GM23338 (cell line): ENCODE data around the gene EIF3L. TPM values are rescaled to one million over a fixed set of nuclear protein-coding genes. Genes with fewer than 3 reads are reported as not detected.
A peak's percentile ranks its signal among the peaks of the same experiment; 100 is the strongest.

Source experiments
- ATAC-seq: fragments of 200-7000 bp; cut with Tn5 transposase; 3 replicates; pipeline ENCODE4 v1.9.1; 2020
- DNase-seq: peaks from one replicate; pipeline ENCODE4 v3.0.0-alpha.2; 2015; ENCODE audit warnings: low spot score
- H2AFZ ChIP-seq: fragments of 200-600 bp; sonication (generic); 2 replicates; pipeline ENCODE4 v1.8.0; 2016; ENCODE audit warnings: antibody characterized with exemption, mild to moderate bottlenecking, moderate library complexity
- H3F3A ChIP-seq: fragments of 200-600 bp; sonication (generic); replicated peaks from 2 replicates; pipeline ENCODE4 v1.8.0; 2017; ENCODE audit warnings: antibody characterized with exemption, mixed run types, low read depth
- H3K27ac ChIP-seq: fragments of 200-600 bp; sonication (generic); 2 replicates; pipeline ENCODE4 v1.6.1; 2016; ENCODE audit warnings: low read depth
- H3K27me3 ChIP-seq: fragments of 200-600 bp; sonication (generic); 2 replicates; pipeline ENCODE4 v1.8.0; 2016; ENCODE audit warnings: mild to moderate bottlenecking, mixed run types, moderate library complexity; ENCODE audit not compliant: insufficient read depth
- H3K36me3 ChIP-seq: fragments of 200-600 bp; sonication (generic); 2 replicates; pipeline ENCODE4 v1.8.0; 2016; ENCODE audit warnings: mild to moderate bottlenecking; ENCODE audit not compliant: insufficient read depth
- H3K4me1 ChIP-seq: fragments of 200-600 bp; sonication (generic); 2 replicates; pipeline ENCODE4 v1.8.0; 2016; ENCODE audit warnings: mild to moderate bottlenecking, moderate library complexity; ENCODE audit not compliant: insufficient read depth
- H3K4me2 ChIP-seq: fragments of 200-600 bp; sonication (generic); 2 replicates; pipeline ENCODE4 v1.7.1; 2017; ENCODE audit warnings: mixed run types
- H3K4me3 ChIP-seq: fragments of 200-600 bp; sonication (generic); 2 replicates; pipeline ENCODE4 v1.6.1; 2016; ENCODE audit warnings: mixed run types
- H3K79me2 ChIP-seq: fragments of 200-600 bp; sonication (generic); replicated peaks from 2 replicates; pipeline ENCODE4 v1.8.0; 2017; ENCODE audit warnings: mild to moderate bottlenecking; ENCODE audit not compliant: insufficient read depth
- H3K9me2 ChIP-seq: fragments of 200-600 bp; sonication (generic); 2 replicates; pipeline ENCODE4 v1.8.0; 2017; ENCODE audit not compliant: insufficient read depth
- H4K20me1 ChIP-seq: fragments of 200-600 bp; sonication (generic); replicated peaks from 2 replicates; pipeline ENCODE4 v1.8.0; 2017; ENCODE audit warnings: mild to moderate bottlenecking; ENCODE audit not compliant: insufficient read depth
- H3K27ac Mint-ChIP-seq: 2 replicates; pipeline ENCODE4 v1.8.0; 2020; ENCODE audit warnings: inconsistent platforms, mild to moderate bottlenecking, moderate library complexity, mixed read lengths
- H3K27me3 Mint-ChIP-seq: 3 replicates; pipeline ENCODE4 v1.8.0; 2022; ENCODE audit warnings: low read depth, mild to moderate bottlenecking, moderate library complexity, mixed read lengths, inconsistent platforms; ENCODE audit not compliant: insufficient read depth, poor library complexity
- H3K36me3 Mint-ChIP-seq: 3 replicates; pipeline ENCODE4 v1.8.0; 2021; ENCODE audit warnings: low read depth, mild to moderate bottlenecking, inconsistent platforms, moderate library complexity, mixed read lengths
- H3K4me1 Mint-ChIP-seq: 3 replicates; pipeline ENCODE4 v1.8.0; 2020; ENCODE audit warnings: mild to moderate bottlenecking, inconsistent platforms, mixed read lengths
- H3K4me3 Mint-ChIP-seq: 3 replicates; pipeline ENCODE4 v1.8.0; 2021; ENCODE audit warnings: moderate library complexity, mild to moderate bottlenecking, inconsistent platforms, mixed read lengths
- H3K9me3 Mint-ChIP-seq: 3 replicates; pipeline ENCODE4 v1.8.0; 2020; ENCODE audit warnings: moderate library complexity, mild to moderate bottlenecking, inconsistent platforms, mixed read lengths
- EZH2phosphoT487 ChIP-seq: fragments of 200-600 bp; sonication (generic); IDR thresholded peaks from one replicate; pipeline ENCODE4 v1.8.1; 2018; ENCODE audit warnings: antibody characterized with exemption; ENCODE audit not compliant: unreplicated experiment
- JUNB ChIP-seq: IDR thresholded peaks from one replicate; pipeline ENCODE4 v1.6.1; 2016; ENCODE audit warnings: antibody characterized with exemption; ENCODE audit not compliant: unreplicated experiment
- NANOG ChIP-seq: IDR thresholded peaks from 2 replicates; pipeline ENCODE4 v1.6.1; 2016; ENCODE audit warnings: antibody characterized with exemption, borderline replicate concordance
- POLR2AphosphoS5 ChIP-seq: IDR thresholded peaks from 2 replicates; pipeline ENCODE4 v1.6.1; 2016; ENCODE audit warnings: antibody characterized with exemption, low read depth
- STAT1 ChIP-seq: IDR thresholded peaks from one replicate; pipeline ENCODE4 v1.6.1; 2016; ENCODE audit warnings: antibody characterized with exemption; ENCODE audit not compliant: unreplicated experiment
- ZNF331 ChIP-seq: fragments of 250-450 bp; sonication (Bioruptor Pico); IDR thresholded peaks from 2 replicates; pipeline ENCODE4 v1.5.0; 2020; ENCODE audit warnings: low read depth, mild to moderate bottlenecking, moderate library complexity
- polyA plus RNA-seq: library from polyadenylated mRNA; unstranded; fragments of >200 nt; fragmentation: Nextera tagmentation; extraction: Ambion mirVana; gene quantifications from 2 replicates; pipeline ENCODE4 v1.2.1, GENCODE V29; 2016
- total RNA-seq: library from RNA; depleted of rRNA; stranded (reverse); fragments of >200 nt; shearing (Covaris generic); gene quantifications from 2 replicates; pipeline ENCODE4 v1.2.3, GENCODE V29; 2014
- TF ChIP-seq, protein P1 (sequence below), 2 experiments: fragments of 200-600 bp in 1 of 2; sonication (generic) in 1 of 2; conservative IDR thresholded peaks; 2 replicates each; pipeline versions ENCODE4 v1.5.1 to v1.6.1; 2016 to 2017; ENCODE audit warnings: antibody characterized with exemption in 2 of 2, low read depth in 2 of 2, mild to moderate bottlenecking in 2 of 2, moderate library complexity in 1 of 2
- TF ChIP-seq, protein P2 (sequence below): IDR thresholded peaks from one replicate; pipeline ENCODE4 v1.6.1; 2018; ENCODE audit warnings: antibody characterized with exemption; ENCODE audit not compliant: unreplicated experiment
- TF ChIP-seq, protein P3 (sequence below): fragments of 250-450 bp; sonication (Bioruptor Pico); IDR thresholded peaks from 2 replicates; pipeline ENCODE4 v1.5.0; 2020; ENCODE audit warnings: mild to moderate bottlenecking, moderate library complexity

The EIF3L gene
- total and polyA plus RNA-seq, 2 experiments from 2014 or later = 430 to 459 TPM

DNA sequence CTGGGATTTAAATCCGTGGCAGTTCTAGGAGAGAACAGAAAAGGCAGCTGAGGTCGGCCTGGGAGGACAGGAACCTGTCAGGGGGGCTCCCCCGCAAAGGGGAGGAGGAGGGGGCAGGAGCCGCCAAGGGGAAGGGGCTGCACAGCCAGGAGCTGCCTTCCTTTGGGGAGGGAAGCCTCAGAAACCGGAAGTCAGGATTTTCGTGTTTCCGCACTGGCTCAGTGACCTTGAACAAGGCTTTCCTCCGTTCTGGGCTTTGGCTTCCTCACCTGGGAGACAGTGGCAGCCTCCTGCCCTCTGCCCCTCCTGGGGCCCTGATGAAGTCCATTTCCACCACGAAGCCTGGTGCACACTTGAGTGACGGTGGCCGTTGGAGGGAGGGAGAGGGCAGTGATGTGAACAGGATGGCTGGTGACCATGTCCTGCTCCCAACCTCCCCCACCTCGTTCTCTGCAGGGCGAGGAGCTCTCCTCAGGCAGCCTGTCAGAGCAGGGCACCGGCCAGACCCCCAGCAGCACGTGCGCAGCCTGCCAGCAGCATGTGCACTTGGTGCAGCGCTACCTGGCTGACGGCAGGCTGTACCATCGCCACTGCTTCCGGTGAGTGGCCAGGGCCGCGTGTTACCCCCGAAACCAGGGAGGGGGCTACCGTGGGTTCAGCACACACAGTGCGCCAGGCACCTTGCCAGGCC is 69.5 kb downstream of the EIF3L start:
- Histone ChIP-seq H2AFZ (no peak overlapping the region), H3K27me3 (no peaks in the 10 kb centered on the region), H3K4me3 (no peak overlapping the region), H3K79me2 (no peaks in the 10 kb centered on the region), H3K36me3 (no peaks in the 10 kb centered on the region), H3F3A (no peaks in the 10 kb centered on the region), H3K4me2 (no peak overlapping the region), H3K4me1 (no peaks in the 10 kb centered on the region), H4K20me1 (no peaks in the 10 kb centered on the region), H3K9me2 (no peaks in the 10 kb centered on the region), H3K27ac (no peak overlapping the region)
- Mint-ChIP-seq H3K36me3 (0 out of 3 replicates have a peak, but pooled peaks cover 11% of the 10 kb centered on the region), H3K4me1 (no peaks in the 10 kb centered on the region), H3K27ac (no peak overlapping the region), H3K27me3 (no peaks in the 10 kb centered on the region), H3K4me3 (no peak overlapping the region), H3K9me3 (no peaks in the 10 kb centered on the region)
- DNase-seq (no peak), ATAC-seq (no peak)
- TF ChIP-seq NANOG = no peak
- no peak for TF ChIP-seq POLR2AphosphoS5
- TF ChIP-seq, protein P1, sequence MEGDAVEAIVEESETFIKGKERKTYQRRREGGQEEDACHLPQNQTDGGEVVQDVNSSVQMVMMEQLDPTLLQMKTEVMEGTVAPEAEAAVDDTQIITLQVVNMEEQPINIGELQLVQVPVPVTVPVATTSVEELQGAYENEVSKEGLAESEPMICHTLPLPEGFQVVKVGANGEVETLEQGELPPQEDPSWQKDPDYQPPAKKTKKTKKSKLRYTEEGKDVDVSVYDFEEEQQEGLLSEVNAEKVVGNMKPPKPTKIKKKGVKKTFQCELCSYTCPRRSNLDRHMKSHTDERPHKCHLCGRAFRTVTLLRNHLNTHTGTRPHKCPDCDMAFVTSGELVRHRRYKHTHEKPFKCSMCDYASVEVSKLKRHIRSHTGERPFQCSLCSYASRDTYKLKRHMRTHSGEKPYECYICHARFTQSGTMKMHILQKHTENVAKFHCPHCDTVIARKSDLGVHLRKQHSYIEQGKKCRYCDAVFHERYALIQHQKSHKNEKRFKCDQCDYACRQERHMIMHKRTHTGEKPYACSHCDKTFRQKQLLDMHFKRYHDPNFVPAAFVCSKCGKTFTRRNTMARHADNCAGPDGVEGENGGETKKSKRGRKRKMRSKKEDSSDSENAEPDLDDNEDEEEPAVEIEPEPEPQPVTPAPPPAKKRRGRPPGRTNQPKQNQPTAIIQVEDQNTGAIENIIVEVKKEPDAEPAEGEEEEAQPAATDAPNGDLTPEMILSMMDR (conservative IDR thresholded peaks at IDR 0.05; ENCODE audit: low read depth in 2 of 2) = no peak
- TF ChIP-seq, protein P2, sequence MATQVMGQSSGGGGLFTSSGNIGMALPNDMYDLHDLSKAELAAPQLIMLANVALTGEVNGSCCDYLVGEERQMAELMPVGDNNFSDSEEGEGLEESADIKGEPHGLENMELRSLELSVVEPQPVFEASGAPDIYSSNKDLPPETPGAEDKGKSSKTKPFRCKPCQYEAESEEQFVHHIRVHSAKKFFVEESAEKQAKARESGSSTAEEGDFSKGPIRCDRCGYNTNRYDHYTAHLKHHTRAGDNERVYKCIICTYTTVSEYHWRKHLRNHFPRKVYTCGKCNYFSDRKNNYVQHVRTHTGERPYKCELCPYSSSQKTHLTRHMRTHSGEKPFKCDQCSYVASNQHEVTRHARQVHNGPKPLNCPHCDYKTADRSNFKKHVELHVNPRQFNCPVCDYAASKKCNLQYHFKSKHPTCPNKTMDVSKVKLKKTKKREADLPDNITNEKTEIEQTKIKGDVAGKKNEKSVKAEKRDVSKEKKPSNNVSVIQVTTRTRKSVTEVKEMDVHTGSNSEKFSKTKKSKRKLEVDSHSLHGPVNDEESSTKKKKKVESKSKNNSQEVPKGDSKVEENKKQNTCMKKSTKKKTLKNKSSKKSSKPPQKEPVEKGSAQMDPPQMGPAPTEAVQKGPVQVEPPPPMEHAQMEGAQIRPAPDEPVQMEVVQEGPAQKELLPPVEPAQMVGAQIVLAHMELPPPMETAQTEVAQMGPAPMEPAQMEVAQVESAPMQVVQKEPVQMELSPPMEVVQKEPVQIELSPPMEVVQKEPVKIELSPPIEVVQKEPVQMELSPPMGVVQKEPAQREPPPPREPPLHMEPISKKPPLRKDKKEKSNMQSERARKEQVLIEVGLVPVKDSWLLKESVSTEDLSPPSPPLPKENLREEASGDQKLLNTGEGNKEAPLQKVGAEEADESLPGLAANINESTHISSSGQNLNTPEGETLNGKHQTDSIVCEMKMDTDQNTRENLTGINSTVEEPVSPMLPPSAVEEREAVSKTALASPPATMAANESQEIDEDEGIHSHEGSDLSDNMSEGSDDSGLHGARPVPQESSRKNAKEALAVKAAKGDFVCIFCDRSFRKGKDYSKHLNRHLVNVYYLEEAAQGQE = no peak
- TF ChIP-seq EZH2phosphoT487 = no peak
- no peak for TF ChIP-seq STAT1
- no peak for TF ChIP-seq ZNF331
- TF ChIP-seq JUNB = no peak

DNA sequence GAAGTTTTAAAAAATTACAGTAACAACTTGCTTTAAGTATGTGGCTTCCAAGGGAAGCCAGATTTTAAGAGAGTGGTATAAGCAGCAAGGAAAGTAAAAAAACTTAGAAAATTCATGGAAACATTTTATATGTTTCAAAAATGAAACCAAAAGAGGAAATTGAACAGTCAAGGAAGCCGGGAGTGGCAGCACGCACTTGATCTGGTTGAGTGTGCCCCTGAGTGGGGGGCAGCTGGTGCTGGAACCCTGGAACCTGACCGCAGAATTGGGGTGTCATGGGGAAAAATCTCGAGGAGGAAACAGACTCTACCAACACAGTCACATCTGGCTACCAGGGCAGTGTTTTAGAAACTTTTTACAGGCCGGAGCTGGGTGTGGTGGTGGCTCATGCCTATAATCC is 70.9 kb downstream of the EIF3L start:
- Mint-ChIP-seq H3K27ac (no peak overlapping the region), H3K4me3 (no peak overlapping the region)
- TF ChIP-seq JUNB = no peak
- TF ChIP-seq, protein P3, sequence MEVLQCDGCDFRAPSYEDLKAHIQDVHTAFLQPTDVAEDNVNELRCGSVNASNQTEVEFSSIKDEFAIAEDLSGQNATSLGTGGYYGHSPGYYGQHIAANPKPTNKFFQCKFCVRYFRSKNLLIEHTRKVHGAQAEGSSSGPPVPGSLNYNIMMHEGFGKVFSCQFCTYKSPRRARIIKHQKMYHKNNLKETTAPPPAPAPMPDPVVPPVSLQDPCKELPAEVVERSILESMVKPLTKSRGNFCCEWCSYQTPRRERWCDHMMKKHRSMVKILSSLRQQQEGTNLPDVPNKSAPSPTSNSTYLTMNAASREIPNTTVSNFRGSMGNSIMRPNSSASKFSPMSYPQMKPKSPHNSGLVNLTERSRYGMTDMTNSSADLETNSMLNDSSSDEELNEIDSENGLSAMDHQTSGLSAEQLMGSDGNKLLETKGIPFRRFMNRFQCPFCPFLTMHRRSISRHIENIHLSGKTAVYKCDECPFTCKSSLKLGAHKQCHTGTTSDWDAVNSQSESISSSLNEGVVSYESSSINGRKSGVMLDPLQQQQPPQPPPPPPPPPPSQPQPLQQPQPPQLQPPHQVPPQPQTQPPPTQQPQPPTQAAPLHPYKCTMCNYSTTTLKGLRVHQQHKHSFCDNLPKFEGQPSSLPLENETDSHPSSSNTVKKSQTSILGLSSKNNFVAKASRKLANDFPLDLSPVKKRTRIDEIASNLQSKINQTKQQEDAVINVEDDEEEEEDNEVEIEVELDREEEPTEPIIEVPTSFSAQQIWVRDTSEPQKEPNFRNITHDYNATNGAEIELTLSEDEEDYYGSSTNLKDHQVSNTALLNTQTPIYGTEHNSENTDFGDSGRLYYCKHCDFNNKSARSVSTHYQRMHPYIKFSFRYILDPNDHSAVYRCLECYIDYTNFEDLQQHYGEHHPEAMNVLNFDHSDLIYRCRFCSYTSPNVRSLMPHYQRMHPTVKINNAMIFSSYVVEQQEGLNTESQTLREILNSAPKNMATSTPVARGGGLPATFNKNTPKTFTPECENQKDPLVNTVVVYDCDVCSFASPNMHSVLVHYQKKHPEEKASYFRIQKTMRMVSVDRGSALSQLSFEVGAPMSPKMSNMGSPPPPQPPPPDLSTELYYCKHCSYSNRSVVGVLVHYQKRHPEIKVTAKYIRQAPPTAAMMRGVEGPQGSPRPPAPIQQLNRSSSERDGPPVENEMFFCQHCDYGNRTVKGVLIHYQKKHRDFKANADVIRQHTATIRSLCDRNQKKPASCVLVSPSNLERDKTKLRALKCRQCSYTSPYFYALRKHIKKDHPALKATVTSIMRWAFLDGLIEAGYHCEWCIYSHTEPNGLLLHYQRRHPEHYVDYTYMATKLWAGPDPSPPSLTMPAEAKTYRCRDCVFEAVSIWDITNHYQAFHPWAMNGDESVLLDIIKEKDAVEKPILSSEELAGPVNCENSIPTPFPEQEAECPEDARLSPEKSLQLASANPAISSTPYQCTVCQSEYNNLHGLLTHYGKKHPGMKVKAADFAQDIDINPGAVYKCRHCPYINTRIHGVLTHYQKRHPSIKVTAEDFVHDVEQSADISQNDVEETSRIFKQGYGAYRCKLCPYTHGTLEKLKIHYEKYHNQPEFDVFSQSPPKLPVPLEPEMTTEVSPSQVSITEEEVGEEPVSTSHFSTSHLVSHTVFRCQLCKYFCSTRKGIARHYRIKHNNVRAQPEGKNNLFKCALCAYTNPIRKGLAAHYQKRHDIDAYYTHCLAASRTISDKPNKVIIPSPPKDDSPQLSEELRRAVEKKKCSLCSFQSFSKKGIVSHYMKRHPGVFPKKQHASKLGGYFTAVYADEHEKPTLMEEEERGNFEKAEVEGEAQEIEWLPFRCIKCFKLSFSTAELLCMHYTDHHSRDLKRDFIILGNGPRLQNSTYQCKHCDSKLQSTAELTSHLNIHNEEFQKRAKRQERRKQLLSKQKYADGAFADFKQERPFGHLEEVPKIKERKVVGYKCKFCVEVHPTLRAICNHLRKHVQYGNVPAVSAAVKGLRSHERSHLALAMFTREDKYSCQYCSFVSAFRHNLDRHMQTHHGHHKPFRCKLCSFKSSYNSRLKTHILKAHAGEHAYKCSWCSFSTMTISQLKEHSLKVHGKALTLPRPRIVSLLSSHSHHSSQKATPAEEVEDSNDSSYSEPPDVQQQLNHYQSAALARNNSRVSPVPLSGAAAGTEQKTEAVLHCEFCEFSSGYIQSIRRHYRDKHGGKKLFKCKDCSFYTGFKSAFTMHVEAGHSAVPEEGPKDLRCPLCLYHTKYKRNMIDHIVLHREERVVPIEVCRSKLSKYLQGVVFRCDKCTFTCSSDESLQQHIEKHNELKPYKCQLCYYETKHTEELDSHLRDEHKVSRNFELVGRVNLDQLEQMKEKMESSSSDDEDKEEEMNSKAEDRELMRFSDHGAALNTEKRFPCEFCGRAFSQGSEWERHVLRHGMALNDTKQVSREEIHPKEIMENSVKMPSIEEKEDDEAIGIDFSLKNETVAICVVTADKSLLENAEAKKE (CRISPR knock-in tag) = no peak

More for the DNA sequence above, 70.9 kb downstream of the EIF3L start:
- Histone ChIP-seq H4K20me1 (no peaks in the 10 kb centered on the region), H3K4me1 (no peaks in the 10 kb centered on the region), H3K36me3 (no peaks in the 10 kb centered on the region), H3K27me3 (no peaks in the 10 kb centered on the region), H3K9me2 (no peaks in the 10 kb centered on the region), H3K4me2 (no peak overlapping the region), H3K27ac (peak overlapping the region; percentile 12; the same call in 1 of the 2 replicates), H3K79me2 (no peaks in the 10 kb centered on the region), H3K4me3 (no peak overlapping the region), H3F3A (no peaks in the 10 kb centered on the region), H2AFZ (no peak overlapping the region)
- Mint-ChIP-seq H3K9me3 (no peaks in the 10 kb centered on the region), H3K27me3 (peaks cover 1% of the 10 kb centered on the region), H3K36me3 (0 out of 3 replicates have a peak, but pooled peaks cover 11% of the 10 kb centered on the region), H3K4me1 (no peaks in the 10 kb centered on the region)
- ATAC-seq = no peak
- no peak for DNase-seq
